ENCODE data around the gene TCEAL1. TPM values are rescaled to one million over a fixed set of nuclear protein-coding genes. Genes with fewer than 3 reads are reported as not detected.
"Not testable (repeated sequence)": the region's sequence is repeated elsewhere in the genome, so short reads cannot be mapped to it uniquely, and the experiment has no call there.

TCEAL1 gene
- polyA plus RNA-seq, 1 donor (not counting 4 experiments of a cell fraction or from before 2014, with no cell fraction given): 21.5 TPM

DNA sequence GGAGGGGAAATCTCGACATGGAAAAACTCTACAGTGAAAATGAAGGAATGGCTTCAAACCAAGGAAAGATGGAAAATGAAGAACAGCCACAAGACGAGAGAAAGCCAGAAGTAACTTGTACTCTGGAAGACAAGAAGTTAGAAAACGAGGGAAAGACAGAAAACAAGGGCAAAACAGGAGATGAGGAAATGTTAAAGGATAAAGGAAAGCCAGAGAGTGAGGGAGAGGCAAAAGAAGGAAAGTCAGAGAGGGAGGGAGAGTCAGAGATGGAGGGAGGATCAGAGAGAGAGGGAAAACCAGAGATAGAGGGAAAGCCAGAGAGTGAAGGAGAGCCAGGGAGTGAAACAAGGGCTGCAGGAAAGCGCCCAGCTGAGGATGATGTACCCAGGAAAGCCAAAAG lies 42.1 kb upstream of the TCEAL1 start:
- Histone ChIP-seq H3K79me2 (ENCODE audit: control insufficient read depth, insufficient read depth, low read length) (peaks cover 11% of the 10 kb centered on the region), H3K4me1 (ENCODE audit: control insufficient read depth, extremely low read depth, insufficient read depth, low read length) (no peaks in the 10 kb centered on the region), H2AFZ (ENCODE audit: control insufficient read depth, low read length) (no peak overlapping the region), H3K4me3 (ENCODE audit: control insufficient read depth in 2 of 3, extremely low read depth in 1 of 3, insufficient read depth in 2 of 3, low read depth in 1 of 3, low read length in 3 of 3) (peak overlapping the region; percentile 60 to 77 (median 70)), H3K9me3 (ENCODE audit: control insufficient read depth, low read depth, low read length) (no peaks in the 10 kb centered on the region), H3K27ac (ENCODE audit: control insufficient read depth, insufficient read depth, low read length) (no peak overlapping the region), H4K20me1 (ENCODE audit: control insufficient read depth, extremely low read depth, insufficient read depth, low read length) (no peaks in the 10 kb centered on the region), H3K9me1 (ENCODE audit: control insufficient read depth, extremely low read depth, insufficient read depth, low read length) (no peaks in the 10 kb centered on the region), H3K36me3 (ENCODE audit: control insufficient read depth in 2 of 2, extremely low read depth in 1 of 2, insufficient read depth in 2 of 2, low read length in 2 of 2) (peaks cover 2 to 3% of the 10 kb centered on the region in 2 experiments), H3K9ac (ENCODE audit: control insufficient read depth, extremely low read depth, insufficient read depth, low read length) (peak overlapping the region; percentile 84), H3K27me3 (ENCODE audit: control insufficient read depth, extremely low read depth, insufficient read depth, low read length) (no peaks in the 10 kb centered on the region), H3K4me2 (ENCODE audit: control insufficient read depth, extremely low read depth, insufficient read depth, low read depth, low read length) (peak overlapping the region; percentile 63)
- FAIRE-seq: no peak
- no peak for DNase-seq (ENCODE audit: low read depth, low spot score)
- dilution Hi-C loops (cut with MboI; ENCODE audit: extremely low pct_ligation_motif_present, low sequenced_read_pairs): no loop called here
- TF ChIP-seq, protein P1, sequence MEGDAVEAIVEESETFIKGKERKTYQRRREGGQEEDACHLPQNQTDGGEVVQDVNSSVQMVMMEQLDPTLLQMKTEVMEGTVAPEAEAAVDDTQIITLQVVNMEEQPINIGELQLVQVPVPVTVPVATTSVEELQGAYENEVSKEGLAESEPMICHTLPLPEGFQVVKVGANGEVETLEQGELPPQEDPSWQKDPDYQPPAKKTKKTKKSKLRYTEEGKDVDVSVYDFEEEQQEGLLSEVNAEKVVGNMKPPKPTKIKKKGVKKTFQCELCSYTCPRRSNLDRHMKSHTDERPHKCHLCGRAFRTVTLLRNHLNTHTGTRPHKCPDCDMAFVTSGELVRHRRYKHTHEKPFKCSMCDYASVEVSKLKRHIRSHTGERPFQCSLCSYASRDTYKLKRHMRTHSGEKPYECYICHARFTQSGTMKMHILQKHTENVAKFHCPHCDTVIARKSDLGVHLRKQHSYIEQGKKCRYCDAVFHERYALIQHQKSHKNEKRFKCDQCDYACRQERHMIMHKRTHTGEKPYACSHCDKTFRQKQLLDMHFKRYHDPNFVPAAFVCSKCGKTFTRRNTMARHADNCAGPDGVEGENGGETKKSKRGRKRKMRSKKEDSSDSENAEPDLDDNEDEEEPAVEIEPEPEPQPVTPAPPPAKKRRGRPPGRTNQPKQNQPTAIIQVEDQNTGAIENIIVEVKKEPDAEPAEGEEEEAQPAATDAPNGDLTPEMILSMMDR (optimal IDR thresholded peaks at IDR 0.05 in 1 of 3, IDR thresholded peaks at IDR 0.05 in 1 of 3, conservative IDR thresholded peaks at IDR 0.05 in 1 of 3; ENCODE audit: extremely low read depth in 1 of 3, insufficient read depth in 2 of 3, low read length in 3 of 3): no peak
- TF ChIP-seq EZH2 (IDR thresholded peaks at IDR 0.05; ENCODE audit: low read length): no peak

DNA sequence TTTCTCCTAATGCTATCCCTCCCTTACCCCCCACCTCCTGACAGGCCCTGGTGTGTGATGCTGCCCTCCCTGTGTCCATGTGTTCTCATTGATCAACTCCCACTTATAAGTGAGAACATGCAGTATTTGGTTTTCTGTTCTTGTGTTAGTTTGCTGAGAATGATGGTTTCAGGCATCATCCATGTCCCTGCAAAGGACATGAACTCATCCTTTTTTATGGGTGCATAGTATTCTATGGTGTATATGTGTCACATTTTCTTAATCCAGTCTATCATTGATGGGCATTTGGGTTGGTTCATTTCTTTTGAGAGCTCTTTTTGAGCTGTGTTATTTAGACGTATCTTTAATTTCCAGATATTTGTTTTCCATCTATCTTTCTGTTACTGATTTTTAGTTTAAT lies 36.5 kb upstream of the TCEAL1 start:
- H3K4me2 ChIP-seq (ENCODE audit: control insufficient read depth, extremely low read depth, insufficient read depth, low read depth, low read length); FAIRE-seq; H3K9me1 ChIP-seq (ENCODE audit: control insufficient read depth, extremely low read depth, insufficient read depth, low read length); dilution Hi-C loops (cut with MboI; ENCODE audit: extremely low pct_ligation_motif_present, low sequenced_read_pairs); H3K4me1 ChIP-seq (ENCODE audit: control insufficient read depth, extremely low read depth, insufficient read depth, low read length); DNase-seq (ENCODE audit: low read depth, low spot score); H3K79me2 ChIP-seq (ENCODE audit: control insufficient read depth, insufficient read depth, low read length); H3K9ac ChIP-seq (ENCODE audit: control insufficient read depth, extremely low read depth, insufficient read depth, low read length); H3K9me3 ChIP-seq (ENCODE audit: control insufficient read depth, low read depth, low read length); H2AFZ ChIP-seq (ENCODE audit: control insufficient read depth, low read length); H3K36me3 ChIP-seq (ENCODE audit: control insufficient read depth in 2 of 2, extremely low read depth in 1 of 2, insufficient read depth in 2 of 2, low read length in 2 of 2); H3K27ac ChIP-seq (ENCODE audit: control insufficient read depth, insufficient read depth, low read length); H4K20me1 ChIP-seq (ENCODE audit: control insufficient read depth, extremely low read depth, insufficient read depth, low read length); H3K4me3 ChIP-seq (ENCODE audit: control insufficient read depth in 2 of 3, extremely low read depth in 1 of 3, insufficient read depth in 2 of 3, low read depth in 1 of 3, low read length in 3 of 3); H3K27me3 ChIP-seq (ENCODE audit: control insufficient read depth, extremely low read depth, insufficient read depth, low read length): not testable (repeated sequence)

DNA sequence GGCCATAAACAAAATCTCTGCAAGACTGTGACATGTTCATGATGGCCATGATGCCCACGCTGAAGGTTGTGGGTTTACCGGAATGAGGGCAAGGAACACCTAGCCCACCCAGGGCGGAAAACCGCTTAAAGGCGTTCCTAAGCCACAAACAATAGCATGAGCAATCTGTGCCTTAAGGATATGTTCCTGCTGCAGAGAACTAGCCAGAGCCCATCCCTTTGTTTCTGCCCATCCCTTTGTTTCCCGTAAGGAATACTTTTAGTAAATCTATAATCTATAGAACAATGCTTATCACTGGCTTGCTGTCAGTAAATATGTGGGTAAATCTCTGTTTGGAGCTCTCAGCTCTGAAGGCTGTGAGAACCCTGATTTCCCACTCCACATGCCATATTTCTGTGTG lies 33.6 kb upstream of the TCEAL1 start:
- H3K4me1 ChIP-seq (ENCODE audit: control insufficient read depth, extremely low read depth, insufficient read depth, low read length); H3K27ac ChIP-seq (ENCODE audit: control insufficient read depth, insufficient read depth, low read length); H3K27me3 ChIP-seq (ENCODE audit: control insufficient read depth, extremely low read depth, insufficient read depth, low read length); H3K9me1 ChIP-seq (ENCODE audit: control insufficient read depth, extremely low read depth, insufficient read depth, low read length); H3K36me3 ChIP-seq (ENCODE audit: control insufficient read depth in 2 of 2, extremely low read depth in 1 of 2, insufficient read depth in 2 of 2, low read length in 2 of 2); H3K4me2 ChIP-seq (ENCODE audit: control insufficient read depth, extremely low read depth, insufficient read depth, low read depth, low read length); H2AFZ ChIP-seq (ENCODE audit: control insufficient read depth, low read length); H3K9me3 ChIP-seq (ENCODE audit: control insufficient read depth, low read depth, low read length); H4K20me1 ChIP-seq (ENCODE audit: control insufficient read depth, extremely low read depth, insufficient read depth, low read length); H3K79me2 ChIP-seq (ENCODE audit: control insufficient read depth, insufficient read depth, low read length); dilution Hi-C loops (cut with MboI; ENCODE audit: extremely low pct_ligation_motif_present, low sequenced_read_pairs); DNase-seq (ENCODE audit: low read depth, low spot score); FAIRE-seq; H3K9ac ChIP-seq (ENCODE audit: control insufficient read depth, extremely low read depth, insufficient read depth, low read length); H3K4me3 ChIP-seq (ENCODE audit: control insufficient read depth in 2 of 3, extremely low read depth in 1 of 3, insufficient read depth in 2 of 3, low read depth in 1 of 3, low read length in 3 of 3): not testable (repeated sequence)

All from keratinocyte (primary cell).